DND-41 (cell line): ENCODE results near the gene AUTS2.

Experiments used
- EZH2 ChIP-seq: IDR thresholded peaks from 3 replicates; pipeline ENCODE4 v1.6.1; 2012; ENCODE audit warnings: borderline replicate concordance, low read depth, mild to moderate bottlenecking, moderate library complexity, low read length, inconsistent platforms; ENCODE audit not compliant: severe bottlenecking
- TF ChIP-seq, protein P1 (sequence below): IDR thresholded peaks from 2 replicates; pipeline ENCODE4 v1.5.1; 2012; ENCODE audit warnings: borderline replicate concordance, low read length, moderate library complexity, mild to moderate bottlenecking; ENCODE audit not compliant: poor library complexity, severe bottlenecking; ENCODE audit errors: extremely low read depth

DNA sequence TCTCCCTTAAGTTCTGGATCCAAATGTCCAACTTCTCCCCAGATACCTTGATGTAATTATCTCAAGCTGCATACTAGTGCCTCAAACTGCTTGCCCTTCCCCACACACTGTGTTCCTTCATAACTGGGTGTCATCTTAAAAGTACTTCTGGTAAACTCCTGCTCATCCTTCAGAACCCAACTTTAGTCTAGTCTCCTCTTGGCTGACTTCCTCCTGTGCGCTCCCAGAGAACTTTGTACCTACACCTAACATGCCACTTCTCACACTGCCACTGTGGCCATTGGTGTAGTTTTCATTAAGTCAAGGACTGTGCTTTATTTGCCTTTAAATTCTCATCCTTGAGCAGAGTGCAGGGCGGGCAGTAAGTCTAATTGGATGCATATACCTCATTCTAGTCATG is 958.5 kb downstream of the AUTS2 start:
- TF ChIP-seq, protein P1, sequence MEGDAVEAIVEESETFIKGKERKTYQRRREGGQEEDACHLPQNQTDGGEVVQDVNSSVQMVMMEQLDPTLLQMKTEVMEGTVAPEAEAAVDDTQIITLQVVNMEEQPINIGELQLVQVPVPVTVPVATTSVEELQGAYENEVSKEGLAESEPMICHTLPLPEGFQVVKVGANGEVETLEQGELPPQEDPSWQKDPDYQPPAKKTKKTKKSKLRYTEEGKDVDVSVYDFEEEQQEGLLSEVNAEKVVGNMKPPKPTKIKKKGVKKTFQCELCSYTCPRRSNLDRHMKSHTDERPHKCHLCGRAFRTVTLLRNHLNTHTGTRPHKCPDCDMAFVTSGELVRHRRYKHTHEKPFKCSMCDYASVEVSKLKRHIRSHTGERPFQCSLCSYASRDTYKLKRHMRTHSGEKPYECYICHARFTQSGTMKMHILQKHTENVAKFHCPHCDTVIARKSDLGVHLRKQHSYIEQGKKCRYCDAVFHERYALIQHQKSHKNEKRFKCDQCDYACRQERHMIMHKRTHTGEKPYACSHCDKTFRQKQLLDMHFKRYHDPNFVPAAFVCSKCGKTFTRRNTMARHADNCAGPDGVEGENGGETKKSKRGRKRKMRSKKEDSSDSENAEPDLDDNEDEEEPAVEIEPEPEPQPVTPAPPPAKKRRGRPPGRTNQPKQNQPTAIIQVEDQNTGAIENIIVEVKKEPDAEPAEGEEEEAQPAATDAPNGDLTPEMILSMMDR = no peak
- no peak for TF ChIP-seq EZH2
